IPS DF 6.9 (cell line): ENCODE data around the gene NOD1.

ENCODE experiments used
- DNase-seq: peaks from one replicate; pipeline ENCODE4 v3.0.0-alpha.2; 2013; ENCODE audit warnings: low read depth, low spot score
- H3K27ac ChIP-seq: one replicate; pipeline ENCODE4 v1.5.1; 2013; ENCODE audit warnings: low read length, control low read depth
- H3K27me3 ChIP-seq: 2 replicates; pipeline ENCODE4 v1.6.1; 2013; ENCODE audit warnings: mild to moderate bottlenecking, low read length; ENCODE audit not compliant: control insufficient read depth, insufficient read depth
- H3K36me3 ChIP-seq: 2 replicates; pipeline ENCODE4 v1.6.1; 2013; ENCODE audit warnings: low read length; ENCODE audit not compliant: control insufficient read depth, insufficient read depth
- H3K4me1 ChIP-seq: 2 replicates; pipeline ENCODE4 v1.6.1; 2013; ENCODE audit warnings: low read length; ENCODE audit not compliant: control insufficient read depth, insufficient read depth
- H3K4me3 ChIP-seq: 2 replicates; pipeline ENCODE4 v1.5.1; 2013; ENCODE audit warnings: mild to moderate bottlenecking, low read length
- H3K9me3 ChIP-seq: 2 replicates; pipeline ENCODE4 v1.6.1; 2013; ENCODE audit warnings: low read length, inconsistent platforms; ENCODE audit not compliant: control insufficient read depth, insufficient read depth
- WGBS: extraction: QIAGEN DNeasy Blood & Tissue Kit; methylation state at CpG from one replicate; pipeline ENCODE4 v1.1.7; 2013; ENCODE audit warnings: mixed read lengths, missing lambda C conversion rate; ENCODE audit not compliant: insufficient read length, insufficient coverage; 5-methylcytosine and 5-hydroxymethylcytosine counted together

Gene NOD1

GRCh38 chr7:30433082-30433481 is 45.5 kb downstream of the NOD1 start:
- H3K4me1 ChIP-seq: peaks cover 5% of the 10 kb centered on the region; the same call in 1 of the 2 replicates
- WGBS: no CpG with 5 or more reads among the region's 3 CpGs
- H3K27ac ChIP-seq: no peak overlapping the region
- DNase-seq: no peak
- no peak overlapping the region for H3K4me3 ChIP-seq
- H3K36me3 ChIP-seq: no peaks in the 10 kb centered on the region
- H3K9me3 ChIP-seq: no peaks in the 10 kb centered on the region
- no peaks in the 10 kb centered on the region for H3K27me3 ChIP-seq

GRCh38 chr7:30430777-30431176 is 47.8 kb downstream of the NOD1 start:
- no peaks in the 10 kb centered on the region for H3K9me3 ChIP-seq
- no peak for DNase-seq
- WGBS: no CpG with 5 or more reads among the region's 1 CpG
- H3K4me3 ChIP-seq: no peak overlapping the region
- H3K36me3 ChIP-seq: no peaks in the 10 kb centered on the region
- H3K27ac ChIP-seq: no peak overlapping the region
- no peaks in the 10 kb centered on the region for H3K27me3 ChIP-seq
- H3K4me1 ChIP-seq: peaks cover 5% of the 10 kb centered on the region; the same call in 1 of the 2 replicates

- H3K36me3 ChIP-seq: no peaks in the 10 kb centered on the region
- no peak overlapping the region for H3K4me3 ChIP-seq
- H3K9me3 ChIP-seq: no peaks in the 10 kb centered on the region
- H3K27me3 ChIP-seq: no peaks in the 10 kb centered on the region
- H3K27ac ChIP-seq: no peak overlapping the region
- H3K4me1 ChIP-seq: peaks cover 5% of the 10 kb centered on the region; the same call in 1 of the 2 replicates
- DNase-seq: no peak
- WGBS: no CpG with 5 or more reads among the region's 7 CpGs
These were observed 48.3 kb downstream of the NOD1 start for GRCh38 chr7:30430276-30430675.

- H3K36me3 ChIP-seq: no peaks in the 10 kb centered on the region
These were observed 49.4 kb downstream of the NOD1 start for GRCh38 chr7:30429156-30429530.

GRCh38 chr7:30428246-30429155 is 50.1 kb downstream of the NOD1 start:
- Histone ChIP-seq H3K27me3 (no peaks in the 10 kb centered on the region), H3K36me3 (no peaks in the 10 kb centered on the region), H3K4me1 (peaks cover 2% of the 10 kb centered on the region; the same call in 1 of the 2 replicates), H3K4me3 (no peak overlapping the region), H3K9me3 (no peaks in the 10 kb centered on the region), H3K27ac (no peak overlapping the region)
- DNase-seq: no peak
- WGBS: no CpG with 5 or more reads among the region's 7 CpGs

More at GRCh38 chr7:30429156-30429530, 49.4 kb downstream of the NOD1 start:
- H3K4me3 ChIP-seq: no peak overlapping the region
- no peak overlapping the region for H3K27ac ChIP-seq
- H3K4me1 ChIP-seq: peaks cover 3% of the 10 kb centered on the region; the same call in 1 of the 2 replicates
- no peaks in the 10 kb centered on the region for H3K9me3 ChIP-seq
- H3K27me3 ChIP-seq: no peaks in the 10 kb centered on the region
- no CpG with 5 or more reads among the region's 5 CpGs for WGBS
- DNase-seq: no peak

GRCh38 chr7:30427296-30428070 is 51.1 kb downstream of the NOD1 start:
- H3K9me3 ChIP-seq: no peaks in the 10 kb centered on the region
- H3K27me3 ChIP-seq: no peaks in the 10 kb centered on the region
- H3K4me1 ChIP-seq: no peaks in the 10 kb centered on the region
- H3K27ac ChIP-seq: no peak overlapping the region
- no CpG with 5 or more reads among the region's 6 CpGs for WGBS
- no peak for DNase-seq
- H3K4me3 ChIP-seq: no peak overlapping the region
- H3K36me3 ChIP-seq: no peaks in the 10 kb centered on the region

GRCh38 chr7:30424506-30424905 is 54.1 kb downstream of the NOD1 start:
- Histone ChIP-seq H3K27me3 (no peaks in the 10 kb centered on the region), H3K27ac (no peak overlapping the region), H3K9me3 (no peaks in the 10 kb centered on the region), H3K4me3 (no peak overlapping the region), H3K4me1 (no peaks in the 10 kb centered on the region), H3K36me3 (no peaks in the 10 kb centered on the region)
- no CpG with 5 or more reads among the region's 5 CpGs for WGBS
- DNase-seq: no peak

- Histone ChIP-seq H3K4me1 (no peaks in the 10 kb centered on the region), H3K36me3 (no peaks in the 10 kb centered on the region), H3K27me3 (no peaks in the 10 kb centered on the region), H3K27ac (no peak overlapping the region), H3K9me3 (no peaks in the 10 kb centered on the region), H3K4me3 (no peak overlapping the region)
- no CpG with 5 or more reads among the region's 14 CpGs for WGBS
- DNase-seq: no peak
These were observed 54.6 kb downstream of the NOD1 start for GRCh38 chr7:30423788-30424505.

GRCh38 chr7:30422922-30423321 is 55.7 kb downstream of the NOD1 start:
- Histone ChIP-seq H3K9me3 (no peaks in the 10 kb centered on the region), H3K27me3 (no peaks in the 10 kb centered on the region), H3K4me3 (no peak overlapping the region), H3K4me1 (no peaks in the 10 kb centered on the region), H3K27ac (no peak overlapping the region), H3K36me3 (no peaks in the 10 kb centered on the region)
- WGBS: no CpG with 5 or more reads among the region's 6 CpGs
- DNase-seq: no peak

- H3K9me3 ChIP-seq: no peaks in the 10 kb centered on the region
- no CpG with 5 or more reads among the region's 3 CpGs for WGBS
- H3K4me1 ChIP-seq: no peaks in the 10 kb centered on the region
- H3K27ac ChIP-seq: no peak overlapping the region
- DNase-seq: no peak
- no peak overlapping the region for H3K4me3 ChIP-seq
- H3K36me3 ChIP-seq: no peaks in the 10 kb centered on the region
- no peaks in the 10 kb centered on the region for H3K27me3 ChIP-seq
These were observed 56.9 kb downstream of the NOD1 start for GRCh38 chr7:30421647-30422196.
